ENCODE results near the gene PCIF1. TPM values are rescaled to one million over a fixed set of nuclear protein-coding genes. Genes with fewer than 3 reads are reported as not detected.
A peak's percentile ranks its signal among the peaks of the same experiment; 100 is the strongest.

PCIF1 gene
- total RNA-seq, 1 experiment from 2014 or later = 26.8 TPM

DNA sequence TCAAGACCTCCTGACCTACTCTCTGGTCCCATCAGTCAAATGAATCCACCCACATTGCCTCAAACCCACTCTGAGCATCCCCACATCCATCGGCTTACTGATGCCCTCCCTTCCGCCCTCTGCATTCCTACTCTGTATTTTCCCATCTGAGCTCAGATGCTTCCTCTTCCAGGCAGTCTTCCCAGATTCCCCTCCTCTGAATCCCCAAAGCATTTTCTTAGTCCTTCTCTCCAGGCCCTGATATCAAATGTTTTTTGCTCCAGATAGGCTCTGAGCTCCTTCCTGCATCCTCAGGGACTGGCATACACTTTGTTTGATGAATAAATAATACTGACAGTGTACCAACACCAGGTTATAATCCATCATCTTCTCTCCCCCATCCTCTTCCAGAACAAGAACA lies 26.4 kb upstream of the PCIF1 start:
- H4K20me1 ChIP-seq (ENCODE audit: control insufficient read depth, insufficient read depth, insufficient read length) = no peaks in the 10 kb centered on the region
- DNase-seq = no peak
- H3K36me3 Mint-ChIP-seq (ENCODE audit: insufficient read depth in 1 of 3, low read depth in 3 of 3) = peaks cover 49 to 55% (median 50%) of the 10 kb centered on the region in 3 experiments; a peak in 6 of 7 replicates

More for the DNA sequence above, 26.4 kb upstream of the PCIF1 start:
- H4K8ac ChIP-seq (replicated peaks; ENCODE audit: insufficient read length, low read depth, low read length) = no peak overlapping the region
- H2AFZ ChIP-seq (ENCODE audit: low read length) = no peak overlapping the region
- TF ChIP-seq CTCF (conservative IDR thresholded peaks at IDR 0.05) = no peak
- H3K79me1 ChIP-seq (ENCODE audit: insufficient read depth, low read depth, low read length, poor library complexity, severe bottlenecking) = no peaks in the 10 kb centered on the region
- H2BK12ac ChIP-seq (ENCODE audit: insufficient read length, low read depth, low read length) = no peak overlapping the region
- no peak overlapping the region for H3T11ph ChIP-seq (ENCODE audit: low read length)
- H3K9ac ChIP-seq (ENCODE audit: extremely low read depth, insufficient read length, low read length) = no peak overlapping the region
- no peak overlapping the region for H2BK15ac ChIP-seq (ENCODE audit: low read depth, low read length)
- H3K27me3 ChIP-seq (ENCODE audit: insufficient read depth, low read length) = no peaks in the 10 kb centered on the region
- Mint-ChIP-seq H3K4me3 (0 out of 5 replicates have a peak overlapping the region, but pooled peaks of 1 of the 2 experiments have one; percentile 15), H3K9me3 (no peaks in the 10 kb centered on the region), H3K27ac (no peak overlapping the region), H3K4me1 (peaks cover 13 to 22% of the 10 kb centered on the region in 2 experiments), H3K27me3 (ENCODE audit: low read depth) (no peaks in the 10 kb centered on the region)
- H3K18ac ChIP-seq (ENCODE audit: insufficient read length, low read depth, low read length) = no peak overlapping the region
- H3K23ac ChIP-seq (ENCODE audit: insufficient read length, low read depth, low read length) = no peak overlapping the region
- no CpG with 5 or more reads among the region's 2 CpGs for WGBS (ENCODE audit: extremely low coverage, insufficient read length, low lambda C conversion rate)
- H3K23me2 ChIP-seq (ENCODE audit: insufficient read length, low read depth, low read length, poor library complexity, severe bottlenecking) = peaks cover 16% of the 10 kb centered on the region
- H2AK5ac ChIP-seq (ENCODE audit: insufficient read length, low read length) = no peak overlapping the region
- no peak overlapping the region for H3K4ac ChIP-seq (ENCODE audit: low read depth, low read length)
- H4K91ac ChIP-seq (ENCODE audit: insufficient read length, low read depth, low read length) = no peak overlapping the region
- H2BK20ac ChIP-seq (ENCODE audit: low read depth, low read length, poor library complexity, severe bottlenecking) = no peak overlapping the region
- no peak overlapping the region for H3K27ac ChIP-seq (ENCODE audit: insufficient read length, low read depth, low read length)
- H4K5ac ChIP-seq (ENCODE audit: insufficient read length, low read depth, low read length) = no peak overlapping the region
- H2BK5ac ChIP-seq (ENCODE audit: insufficient read length, low read length) = no peak overlapping the region
- H3K4me2 ChIP-seq (ENCODE audit: insufficient read depth, insufficient read length, low read length) = no peak overlapping the region
- no peak overlapping the region for H2BK120ac ChIP-seq (ENCODE audit: low read depth, low read length, poor library complexity, severe bottlenecking)
- no peaks in the 10 kb centered on the region for H3K4me1 ChIP-seq (ENCODE audit: insufficient read depth, low read length)
- no peak overlapping the region for H3K56ac ChIP-seq (ENCODE audit: insufficient read length, low read depth, low read length)
- H3K14ac ChIP-seq (ENCODE audit: insufficient read depth, low read length) = no peak overlapping the region
- H3K79me2 ChIP-seq (ENCODE audit: insufficient read depth, low read length) = no peaks in the 10 kb centered on the region
- H3K9me3 ChIP-seq (ENCODE audit: control insufficient read depth, low read depth, low read length) = no peaks in the 10 kb centered on the region
